ENCODE data around the gene FAM3A. TPM values are rescaled to one million over a fixed set of nuclear protein-coding genes. Genes with fewer than 3 reads are reported as not detected.

FAM3A gene
- total and polyA plus RNA-seq, 5 donors, result 55.4 to 68.6 (median 60.4) TPM

DNA sequence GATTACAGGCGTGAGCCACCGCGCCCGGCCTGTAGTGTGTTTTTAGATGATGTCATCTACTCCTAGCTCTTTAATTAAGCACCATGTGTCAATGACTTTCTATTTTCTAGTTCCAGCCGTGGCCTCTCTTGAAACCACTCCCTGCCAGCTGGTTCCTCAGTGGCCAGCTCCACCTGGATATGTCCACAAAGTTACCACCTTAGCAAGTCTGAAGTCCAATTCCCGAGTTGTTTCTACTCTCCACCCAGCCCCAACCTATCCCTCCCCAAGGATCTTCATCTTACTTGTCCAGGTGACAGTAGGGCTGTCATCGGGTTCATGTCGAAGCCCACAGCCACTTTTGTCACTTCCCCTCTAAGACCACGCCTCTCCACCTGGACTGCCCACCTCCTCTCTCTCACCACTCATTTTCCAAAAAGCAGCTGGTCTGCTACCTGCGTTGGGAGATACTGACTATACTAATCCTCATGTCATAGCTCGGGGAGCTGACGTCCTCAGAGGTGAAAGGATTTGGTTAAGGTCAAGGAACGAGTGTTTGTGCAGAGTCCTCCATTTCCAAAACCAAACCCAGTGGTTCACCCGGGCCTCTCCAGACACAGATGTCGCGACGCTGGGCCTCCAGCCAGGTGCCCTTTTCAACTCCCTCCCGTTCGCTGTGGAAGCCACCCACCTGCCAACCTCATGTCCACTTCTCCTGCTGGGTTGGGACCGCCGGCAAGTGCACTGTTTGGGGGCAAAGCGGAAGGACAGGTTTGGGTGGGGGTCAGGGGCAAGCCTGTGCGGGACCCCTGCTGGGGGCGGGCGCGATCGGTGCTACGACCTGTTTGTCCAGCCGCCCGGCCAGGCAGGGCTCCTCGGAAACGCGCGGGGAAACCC is 704 bp downstream of the FAM3A start:
- Histone ChIP-seq H3K4me3 (ENCODE audit: low read length) (peak overlapping the region; percentile 84), H3K27ac (ENCODE audit: low read length) (peak overlapping the region; percentile 93), H3K4me1 (ENCODE audit: control insufficient read depth, insufficient read depth, low read length) (peaks cover 3% of the 10 kb centered on the region), H3K9me3 (ENCODE audit: control insufficient read depth, low read length) (no peaks in the 10 kb centered on the region), H3K27me3 (ENCODE audit: control insufficient read depth, insufficient read depth) (no peaks in the 10 kb centered on the region)
- DNase-seq (peak; percentile 52 to 82 (median 81)), ATAC-seq (peak in 1 of 2 donors; percentile 6)
- WGBS, result 17% methylated on average over 34 of the region's 34 CpGs
- intact Hi-C loops (cut with DNase I), result loop anchor here in 1 of 4 donors (10.0 kb wide), 1 partner anchor 111 kb away; the partner anchor contains the start of gene DNASE1L1

DNA sequence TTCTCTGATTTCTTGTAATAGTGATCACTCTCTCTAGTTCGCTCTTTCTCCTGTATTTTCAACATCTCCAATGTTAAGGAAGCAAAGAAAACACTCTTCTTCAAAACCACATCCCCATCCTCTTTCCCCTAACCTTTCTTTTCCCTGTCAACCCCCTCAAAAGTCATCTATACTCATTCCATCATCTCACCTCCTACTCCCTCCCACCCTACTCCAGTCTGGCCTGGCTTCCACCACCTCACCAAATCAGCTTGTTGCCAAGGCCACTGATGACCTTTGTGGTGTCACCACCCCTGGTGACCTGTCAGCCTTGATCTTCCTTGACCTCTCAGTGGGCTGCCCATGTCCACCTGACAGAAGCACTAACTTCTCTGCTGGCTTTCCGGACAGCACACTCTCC is 2.3 kb downstream of the FAM3A start:
- Histone ChIP-seq H3K27me3 (ENCODE audit: control insufficient read depth, insufficient read depth) (no peaks in the 10 kb centered on the region), H3K9me3 (ENCODE audit: control insufficient read depth, low read length) (no peaks in the 10 kb centered on the region), H3K4me3 (ENCODE audit: low read length) (no peak overlapping the region), H3K27ac (ENCODE audit: low read length) (peak overlapping the region; percentile 19), H3K4me1 (ENCODE audit: control insufficient read depth, insufficient read depth, low read length) (peaks cover 3% of the 10 kb centered on the region)
- DNase-seq, result no peak
- 96% methylated on average over 2 of the region's 2 CpGs for WGBS
- ATAC-seq, result no peak
- intact Hi-C loops (cut with DNase I), result loop anchor here in 1 of 4 donors (10.0 kb wide), 1 partner anchor 109 kb away; the partner anchor contains the start of gene DNASE1L1

DNA sequence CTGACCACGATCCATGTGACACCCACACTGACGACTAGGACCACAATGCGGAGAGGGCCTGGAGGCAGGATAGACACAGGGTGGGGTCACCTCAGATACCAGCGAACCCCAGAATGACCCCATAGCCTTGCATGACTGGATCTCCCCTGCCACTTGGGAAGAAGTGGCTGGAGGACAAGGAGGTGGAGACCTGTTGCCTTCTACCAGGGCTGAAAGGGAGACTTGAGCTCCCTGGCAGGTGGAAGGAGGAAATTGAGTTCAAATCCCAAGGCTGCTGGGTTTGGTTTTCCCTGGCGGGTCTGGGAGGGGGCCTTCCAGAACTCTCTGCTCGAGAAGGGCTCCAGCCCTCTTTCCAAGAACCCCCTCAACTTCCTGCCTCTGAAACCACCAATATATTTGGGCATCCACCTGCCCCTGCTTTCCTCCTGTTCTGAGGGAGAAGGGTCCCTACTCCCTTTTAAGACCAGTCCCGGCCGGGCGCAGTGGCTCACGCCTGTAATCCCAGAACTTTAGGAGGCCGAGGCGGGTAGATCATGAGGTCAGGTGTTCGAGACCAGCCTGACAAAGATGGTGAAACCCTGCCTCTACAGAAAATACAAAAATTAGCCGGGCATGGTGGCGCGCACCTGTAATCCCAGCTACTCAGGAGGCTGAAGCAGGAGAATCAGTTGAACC is 3.0 kb downstream of the FAM3A start:
- no peak overlapping the region for H3K27ac ChIP-seq (ENCODE audit: low read length)
- ATAC-seq, result no peak
- intact Hi-C loops (cut with DNase I), result loop anchor here in 1 of 4 donors (10.0 kb wide), 1 partner anchor 108 kb away; the partner anchor contains the start of gene DNASE1L1

DNA sequence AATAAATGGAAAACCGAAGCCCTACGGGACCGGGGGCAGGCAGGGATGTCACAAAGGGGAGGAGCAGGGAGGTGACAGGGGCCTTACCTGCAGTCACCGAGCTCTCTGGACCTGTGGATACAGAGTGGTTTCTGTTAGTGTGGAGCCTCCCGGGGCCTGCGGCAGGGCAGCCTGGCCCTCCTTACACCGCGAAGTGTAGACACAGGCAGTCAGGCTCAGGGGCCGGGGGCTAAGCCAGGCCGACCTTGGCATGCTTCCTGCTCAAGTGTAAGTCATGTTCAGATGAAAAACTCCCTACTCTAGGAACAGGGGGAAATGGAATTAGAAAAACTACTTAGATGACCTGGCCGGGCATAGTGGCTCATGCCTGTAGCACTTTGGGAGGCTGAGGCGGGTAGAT is 4.3 kb downstream of the FAM3A start:
- peak in 2 of 3 donors; percentile 19 to 37 for DNase-seq
- no peak for ATAC-seq
- intact Hi-C loops (cut with DNase I), result loop anchor here in 1 of 4 donors (10.0 kb wide), 1 partner anchor 107 kb away; the partner anchor contains the start of gene DNASE1L1
- Histone ChIP-seq H3K9me3 (ENCODE audit: control insufficient read depth, low read length) (no peaks in the 10 kb centered on the region), H3K4me3 (ENCODE audit: low read length) (no peak overlapping the region), H3K27me3 (ENCODE audit: control insufficient read depth, insufficient read depth) (no peaks in the 10 kb centered on the region), H3K4me1 (ENCODE audit: control insufficient read depth, insufficient read depth, low read length) (no peaks in the 10 kb centered on the region), H3K27ac (ENCODE audit: low read length) (no peak overlapping the region)
- WGBS, result 60% methylated on average over 12 of the region's 12 CpGs

More for the DNA sequence above, 3.0 kb downstream of the FAM3A start:
- H3K9me3 ChIP-seq (ENCODE audit: control insufficient read depth, low read length), result no peaks in the 10 kb centered on the region
- H3K27me3 ChIP-seq (ENCODE audit: control insufficient read depth, insufficient read depth), result no peaks in the 10 kb centered on the region
- H3K4me1 ChIP-seq (ENCODE audit: control insufficient read depth, insufficient read depth, low read length), result peaks cover 3% of the 10 kb centered on the region
- 90% methylated on average over 16 of the region's 16 CpGs for whole genome bisulfite sequencing
- H3K4me3 ChIP-seq (ENCODE audit: low read length), result no peak overlapping the region
- no peak for DNase-seq

DNA sequence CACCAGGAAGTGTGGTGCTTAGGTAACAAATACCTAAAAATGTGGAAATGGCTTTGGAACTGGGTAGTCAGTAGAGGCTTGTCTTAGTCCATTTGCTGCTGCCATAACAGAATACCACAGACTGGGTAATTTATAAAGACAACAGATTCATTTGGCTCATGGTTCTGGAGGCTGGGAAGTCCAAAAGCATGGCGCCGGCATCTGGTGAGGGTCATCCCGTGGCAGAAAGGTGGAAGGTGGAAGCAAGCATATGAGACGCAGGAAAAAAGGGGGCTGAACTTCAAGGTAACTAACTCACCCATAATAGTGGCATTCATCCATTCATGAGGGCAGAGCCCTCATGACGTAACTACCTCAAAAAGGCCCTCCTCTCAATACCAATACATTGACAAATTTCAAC is 6.6 kb downstream of the FAM3A start:
- H3K4me3 ChIP-seq (ENCODE audit: low read length), result no peak overlapping the region
- no peaks in the 10 kb centered on the region for H3K4me1 ChIP-seq (ENCODE audit: control insufficient read depth, insufficient read depth, low read length)
- intact Hi-C loops (cut with DNase I), result no loop called here
- H3K27ac ChIP-seq (ENCODE audit: low read length), result no peak overlapping the region
- H3K27me3 ChIP-seq (ENCODE audit: control insufficient read depth, insufficient read depth), result no peaks in the 10 kb centered on the region
- no peaks in the 10 kb centered on the region for H3K9me3 ChIP-seq (ENCODE audit: control insufficient read depth, low read length)
- 100% methylated on average over 5 of the region's 5 CpGs for WGBS
- ATAC-seq, result no peak
- DNase-seq, result no peak

DNA sequence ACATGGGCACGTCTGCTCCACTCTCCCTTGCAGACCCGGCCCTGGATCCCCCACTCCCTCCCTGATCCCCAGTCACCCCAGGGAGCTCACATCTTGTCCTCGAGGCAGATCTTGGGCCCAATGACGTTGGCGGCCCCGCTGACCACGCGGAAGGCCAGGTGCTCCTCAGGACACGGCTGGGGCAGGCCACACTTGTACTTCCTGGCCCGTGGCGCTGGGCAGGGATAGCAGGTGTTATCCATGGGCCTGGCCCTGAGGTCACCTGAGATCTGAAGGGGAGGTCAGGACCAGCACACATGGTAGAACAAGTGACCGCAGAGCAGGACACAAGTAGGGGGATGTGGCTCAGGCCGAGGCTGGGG is 7.7 kb downstream of the FAM3A start:
- Histone ChIP-seq H3K27me3 (ENCODE audit: control insufficient read depth, insufficient read depth) (no peaks in the 10 kb centered on the region), H3K4me1 (ENCODE audit: control insufficient read depth, insufficient read depth, low read length) (no peaks in the 10 kb centered on the region), H3K27ac (ENCODE audit: low read length) (no peak overlapping the region), H3K4me3 (ENCODE audit: low read length) (no peak overlapping the region), H3K9me3 (ENCODE audit: control insufficient read depth, low read length) (no peaks in the 10 kb centered on the region)
- intact Hi-C loops (cut with DNase I), result no loop called here
- DNase-seq, result peak in 1 of 3 donors; percentile 33
- ATAC-seq, result no peak
- WGBS, result 93% methylated on average over 13 of the region's 13 CpGs

DNA sequence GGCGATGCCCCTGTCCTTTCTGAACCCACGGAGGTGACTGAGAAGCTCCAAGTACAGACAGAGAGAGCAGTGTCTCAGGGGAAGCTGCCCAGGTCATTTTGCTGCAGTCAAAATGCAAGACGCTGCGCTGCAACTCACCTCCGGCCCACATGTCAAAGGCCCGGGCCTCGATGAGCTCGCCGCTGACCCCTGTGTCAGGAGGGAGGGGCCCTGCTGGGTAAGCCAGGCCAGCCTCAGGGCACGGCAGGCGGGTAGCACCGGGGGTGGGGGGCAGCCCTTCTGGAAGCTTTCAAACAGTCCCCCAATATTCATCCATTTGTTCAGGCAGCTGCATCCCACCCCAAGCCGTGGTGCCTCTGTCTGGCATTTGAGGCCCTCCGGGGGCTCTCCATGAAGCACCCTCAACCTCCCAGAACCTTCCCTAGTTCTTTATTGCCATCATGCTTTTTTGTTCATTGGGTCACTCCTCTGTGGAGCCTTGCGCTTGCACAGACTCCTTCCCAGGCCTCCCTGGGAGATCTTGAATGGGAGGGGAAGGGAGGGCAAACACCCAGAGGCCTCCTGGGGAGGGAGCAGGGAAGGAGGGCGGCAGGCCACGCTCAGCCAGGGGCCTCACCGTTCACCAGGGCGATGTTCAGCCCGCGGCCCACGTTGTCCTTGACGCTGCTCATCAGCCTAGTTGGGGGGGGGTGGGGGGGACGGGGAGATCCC is 8.2 kb downstream of the FAM3A start:
- WGBS, result 78% methylated on average over 24 of the region's 24 CpGs
- ATAC-seq, result no peak
- intact Hi-C loops (cut with DNase I), result no loop called here

DNA sequence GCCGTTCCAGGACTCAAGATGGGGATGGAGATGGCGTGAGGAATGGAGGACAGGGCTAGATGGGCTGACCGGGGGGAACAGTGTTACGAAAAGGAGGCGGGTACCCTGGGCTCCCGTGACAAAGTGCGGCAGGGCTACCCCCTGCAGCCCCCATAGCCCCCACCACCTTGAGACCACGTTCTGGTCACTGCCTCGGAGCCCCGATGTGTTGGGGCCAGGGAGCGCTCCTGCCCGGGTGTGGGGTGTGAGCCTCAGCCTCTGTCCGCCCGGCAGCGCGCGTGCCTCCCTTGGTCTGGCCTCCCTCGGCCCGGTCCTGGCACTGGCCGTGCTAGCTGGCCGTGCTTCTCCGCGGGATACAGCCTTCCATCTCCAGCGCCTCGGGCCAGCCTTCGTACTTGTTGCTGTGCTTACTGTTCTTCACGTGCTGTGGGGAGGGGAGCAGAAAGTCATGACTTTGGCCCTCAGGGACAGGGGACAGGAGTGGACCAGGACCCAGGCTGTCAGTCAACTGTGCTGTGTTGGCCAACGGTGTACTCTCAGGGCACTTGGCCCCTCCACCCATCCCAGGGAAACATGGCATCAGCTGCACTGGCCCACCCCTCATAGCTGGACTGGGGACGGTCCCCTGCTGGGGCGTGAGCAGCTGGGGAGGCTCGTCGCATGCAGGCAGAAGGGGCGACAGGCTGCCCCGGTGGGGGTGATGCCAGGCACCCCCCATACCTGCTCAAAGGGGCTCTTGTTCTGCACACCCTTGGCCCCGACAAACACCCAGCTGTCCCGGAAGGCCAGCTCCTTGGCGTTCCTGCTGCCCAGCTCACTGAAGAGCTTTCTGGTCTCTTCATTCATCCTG is 9.3 kb downstream of the FAM3A start:
- DNase-seq, result peak in 2 of 3 donors; percentile 41 to 55

More for the DNA sequence above, 8.2 kb downstream of the FAM3A start:
- Histone ChIP-seq H3K9me3 (ENCODE audit: control insufficient read depth, low read length) (no peaks in the 10 kb centered on the region), H3K27ac (ENCODE audit: low read length) (no peak overlapping the region), H3K27me3 (ENCODE audit: control insufficient read depth, insufficient read depth) (no peaks in the 10 kb centered on the region), H3K4me3 (ENCODE audit: low read length) (no peak overlapping the region), H3K4me1 (ENCODE audit: control insufficient read depth, insufficient read depth, low read length) (no peaks in the 10 kb centered on the region)
- peak in 1 of 3 donors; percentile 37 for DNase-seq

DNA sequence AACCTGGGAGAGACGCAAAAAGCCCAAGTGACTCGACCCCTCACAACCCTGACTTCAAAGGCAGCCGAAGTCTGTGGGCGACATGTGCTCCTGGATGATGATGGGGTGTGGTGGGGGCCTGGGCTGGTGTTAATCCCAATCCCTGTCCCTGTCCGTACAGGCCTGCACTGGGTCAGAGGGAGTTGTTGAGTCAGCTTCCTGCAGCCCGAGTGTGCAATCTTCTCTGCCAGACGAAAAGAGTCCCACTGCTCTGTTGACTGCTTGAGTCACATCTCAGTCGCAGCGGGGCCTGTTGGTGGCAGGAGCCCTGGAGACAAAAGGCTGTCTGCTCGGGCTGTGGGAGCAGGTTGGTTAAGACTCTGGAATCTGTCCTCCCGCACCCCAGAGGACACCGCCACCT is 10.3 kb downstream of the FAM3A start:
- Histone ChIP-seq H3K27ac (ENCODE audit: low read length) (no peak overlapping the region), H3K4me3 (ENCODE audit: low read length) (no peak overlapping the region), H3K27me3 (ENCODE audit: control insufficient read depth, insufficient read depth) (no peaks in the 10 kb centered on the region), H3K4me1 (ENCODE audit: control insufficient read depth, insufficient read depth, low read length) (no peaks in the 10 kb centered on the region), H3K9me3 (ENCODE audit: control insufficient read depth, low read length) (no peaks in the 10 kb centered on the region)
- intact Hi-C loops (cut with DNase I), result no loop called here
- 62% methylated on average over 12 of the region's 12 CpGs for WGBS
- no peak for DNase-seq
- no peak for ATAC-seq

More for the DNA sequence above, 9.3 kb downstream of the FAM3A start:
- intact Hi-C loops (cut with DNase I), result no loop called here
- Histone ChIP-seq H3K27me3 (ENCODE audit: control insufficient read depth, insufficient read depth) (no peaks in the 10 kb centered on the region), H3K9me3 (ENCODE audit: control insufficient read depth, low read length) (no peaks in the 10 kb centered on the region), H3K4me1 (ENCODE audit: control insufficient read depth, insufficient read depth, low read length) (no peaks in the 10 kb centered on the region), H3K27ac (ENCODE audit: low read length) (no peak overlapping the region), H3K4me3 (ENCODE audit: low read length) (no peak overlapping the region)
- peak in 1 of 2 donors; percentile 7 for ATAC-seq
- WGBS, result 92% methylated on average over 37 of the region's 37 CpGs

DNA sequence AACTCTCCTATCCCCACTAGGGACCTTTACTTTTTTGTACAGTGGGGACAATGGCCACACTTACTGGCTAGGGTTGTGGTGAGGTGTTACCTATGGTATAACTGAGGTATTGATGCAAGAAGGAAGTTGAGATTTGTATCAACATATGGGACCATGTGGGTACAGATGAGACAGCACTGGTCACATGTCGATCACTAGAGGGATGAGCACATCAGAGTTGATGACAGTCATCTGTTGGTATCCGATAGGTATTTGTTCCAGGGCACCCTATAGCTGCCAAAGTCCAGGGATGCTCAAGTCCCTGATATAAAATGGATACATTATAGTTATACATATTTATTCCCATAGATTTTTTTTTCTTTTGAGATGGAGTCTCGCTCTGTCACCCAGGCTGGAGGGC is 13.0 kb downstream of the FAM3A start:
- ATAC-seq, result no peak
- 77% methylated on average over 3 of the region's 3 CpGs for WGBS

More for the DNA sequence above, 13.0 kb downstream of the FAM3A start:
- no peak overlapping the region for H3K27ac ChIP-seq (ENCODE audit: low read length)
- no peaks in the 10 kb centered on the region for H3K4me1 ChIP-seq (ENCODE audit: control insufficient read depth, insufficient read depth, low read length)
- H3K4me3 ChIP-seq (ENCODE audit: low read length), result no peak overlapping the region
- H3K9me3 ChIP-seq (ENCODE audit: control insufficient read depth, low read length), result no peaks in the 10 kb centered on the region
- no peak for DNase-seq
- no peaks in the 10 kb centered on the region for H3K27me3 ChIP-seq (ENCODE audit: control insufficient read depth, insufficient read depth)
- intact Hi-C loops (cut with DNase I), result no loop called here

All from right cardiac atrium (tissue), 5 donors.